Measurements from ENCODE around the gene PBX4. TPM values are rescaled to one million over a fixed set of nuclear protein-coding genes. Genes with fewer than 3 reads are reported as not detected.

Gene PBX4
- total RNA-seq, 1 donor from 2014 or later: 2.7 TPM

DNA sequence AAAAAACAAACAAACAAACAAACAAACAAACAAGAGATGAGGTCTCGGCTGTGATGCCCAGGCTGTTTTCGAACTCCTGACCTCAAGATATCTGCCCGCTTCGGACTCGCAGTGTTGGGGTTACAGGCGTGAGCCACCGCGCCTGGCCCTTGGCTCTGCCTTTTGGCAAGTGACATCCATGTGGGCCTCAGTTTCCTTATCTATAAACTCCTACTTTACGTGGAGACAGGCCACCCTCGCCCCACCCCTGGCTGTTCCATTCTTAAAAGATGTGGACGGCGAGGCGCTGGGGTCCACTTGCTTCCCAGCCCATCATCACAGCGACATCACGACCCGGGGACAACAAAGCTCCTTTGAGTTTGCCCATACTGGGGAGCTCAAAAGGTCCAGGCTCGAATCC, 104.8 kb downstream of the PBX4 start:
- no peak overlapping the region for H3K4me3 ChIP-seq (ENCODE audit: low read depth, low read length)
- TF ChIP-seq, protein P1, sequence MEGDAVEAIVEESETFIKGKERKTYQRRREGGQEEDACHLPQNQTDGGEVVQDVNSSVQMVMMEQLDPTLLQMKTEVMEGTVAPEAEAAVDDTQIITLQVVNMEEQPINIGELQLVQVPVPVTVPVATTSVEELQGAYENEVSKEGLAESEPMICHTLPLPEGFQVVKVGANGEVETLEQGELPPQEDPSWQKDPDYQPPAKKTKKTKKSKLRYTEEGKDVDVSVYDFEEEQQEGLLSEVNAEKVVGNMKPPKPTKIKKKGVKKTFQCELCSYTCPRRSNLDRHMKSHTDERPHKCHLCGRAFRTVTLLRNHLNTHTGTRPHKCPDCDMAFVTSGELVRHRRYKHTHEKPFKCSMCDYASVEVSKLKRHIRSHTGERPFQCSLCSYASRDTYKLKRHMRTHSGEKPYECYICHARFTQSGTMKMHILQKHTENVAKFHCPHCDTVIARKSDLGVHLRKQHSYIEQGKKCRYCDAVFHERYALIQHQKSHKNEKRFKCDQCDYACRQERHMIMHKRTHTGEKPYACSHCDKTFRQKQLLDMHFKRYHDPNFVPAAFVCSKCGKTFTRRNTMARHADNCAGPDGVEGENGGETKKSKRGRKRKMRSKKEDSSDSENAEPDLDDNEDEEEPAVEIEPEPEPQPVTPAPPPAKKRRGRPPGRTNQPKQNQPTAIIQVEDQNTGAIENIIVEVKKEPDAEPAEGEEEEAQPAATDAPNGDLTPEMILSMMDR (conservative IDR thresholded peaks at IDR 0.05; ENCODE audit: low read depth, low read length): no peak
- DNase-seq (ENCODE audit: low read depth): no peak

Other genes with a start within 250 kb of the PBX4 start
- gene GATAD2A, start 213.0 kb downstream of the PBX4 start, total RNA-seq: 86.2 and 118 TPM in 2 replicates
- gene TSSK6, start 103.1 kb downstream of the PBX4 start, total RNA-seq: 0.58 and 1.7 TPM in 2 replicates
- 166 and 181 TPM in 2 replicates for gene NDUFA13, start 102.5 kb downstream of the PBX4 start, total RNA-seq
- 0.51 and 0.58 TPM in 2 replicates for gene YJEFN3, start 89.8 kb downstream of the PBX4 start, total RNA-seq
- gene CILP2, start 80.4 kb downstream of the PBX4 start, total RNA-seq: 0.06 TPM in 1 of 2 replicates, not detected in the other
- 17.1 and 34.1 TPM in 2 replicates for gene LPAR2, start 9.5 kb upstream of the PBX4 start, total RNA-seq
- gene GMIP, start 25.0 kb upstream of the PBX4 start, total RNA-seq: 14.6 and 17.0 TPM in 2 replicates
- 97.2 and 242 TPM in 2 replicates for gene ATP13A1, start 45.0 kb upstream of the PBX4 start, total RNA-seq
- gene ZNF101, start 50.2 kb upstream of the PBX4 start, total RNA-seq: 6.2 and 7.6 TPM in 2 replicates
- 2.0 and 2.7 TPM in 2 replicates for gene ZNF14, start 114.4 kb upstream of the PBX4 start, total RNA-seq
- gene ZNF506, start 203.1 kb upstream of the PBX4 start, total RNA-seq: 10.4 and 12.8 TPM in 2 replicates
- gene ZNF253, start 247.2 kb upstream of the PBX4 start, total RNA-seq: 6.9 and 8.1 TPM in 2 replicates